ENCODE data around the gene MUC2.

DNA sequence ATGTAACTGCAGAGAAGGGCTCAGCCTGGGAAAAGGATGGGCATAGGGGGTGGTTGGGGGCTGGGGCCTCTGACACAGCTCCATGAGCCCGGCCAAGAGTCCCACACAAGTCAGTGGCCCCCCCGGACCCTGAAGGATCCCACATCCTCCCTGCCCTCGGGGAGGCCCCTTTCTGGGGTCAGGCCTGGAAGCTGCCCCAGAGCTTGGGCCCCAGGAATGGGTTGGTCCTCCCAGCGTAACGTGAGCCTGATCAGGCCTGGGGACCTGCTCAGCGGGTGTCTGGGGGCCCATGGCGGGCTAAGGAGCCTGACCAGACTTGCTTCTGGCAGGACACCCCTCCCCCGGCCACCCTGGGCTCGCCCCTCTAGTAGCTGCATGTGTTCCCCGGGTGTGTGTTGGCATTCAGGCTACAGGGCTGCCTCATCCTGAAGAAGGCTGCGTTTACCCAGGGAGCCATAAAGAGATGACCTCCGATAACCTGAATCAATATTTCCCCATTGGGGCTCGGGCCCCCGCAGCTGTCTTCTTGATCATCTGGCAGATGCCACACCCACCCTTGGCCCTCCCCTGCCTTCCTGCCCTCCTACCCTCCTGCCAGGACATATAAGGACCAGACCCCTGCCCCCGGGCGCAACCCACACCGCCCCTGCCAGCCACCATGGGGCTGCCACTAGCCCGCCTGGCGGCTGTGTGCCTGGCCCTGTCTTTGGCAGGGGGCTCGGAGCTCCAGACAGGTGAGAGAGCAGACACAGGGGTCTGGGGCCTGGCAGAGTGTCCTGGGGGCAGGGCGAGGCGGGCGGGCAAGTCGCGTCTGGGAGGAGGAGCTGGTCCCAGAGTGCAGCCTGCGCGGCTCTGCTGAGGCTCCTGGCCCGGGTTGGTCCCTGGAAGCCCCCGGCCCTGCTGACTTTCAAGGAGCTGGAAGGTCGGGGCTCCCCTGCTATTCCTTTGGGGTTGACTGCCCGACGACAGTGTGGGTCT, at the start of gene MUC2:
- TF ChIP-seq, protein P1, sequence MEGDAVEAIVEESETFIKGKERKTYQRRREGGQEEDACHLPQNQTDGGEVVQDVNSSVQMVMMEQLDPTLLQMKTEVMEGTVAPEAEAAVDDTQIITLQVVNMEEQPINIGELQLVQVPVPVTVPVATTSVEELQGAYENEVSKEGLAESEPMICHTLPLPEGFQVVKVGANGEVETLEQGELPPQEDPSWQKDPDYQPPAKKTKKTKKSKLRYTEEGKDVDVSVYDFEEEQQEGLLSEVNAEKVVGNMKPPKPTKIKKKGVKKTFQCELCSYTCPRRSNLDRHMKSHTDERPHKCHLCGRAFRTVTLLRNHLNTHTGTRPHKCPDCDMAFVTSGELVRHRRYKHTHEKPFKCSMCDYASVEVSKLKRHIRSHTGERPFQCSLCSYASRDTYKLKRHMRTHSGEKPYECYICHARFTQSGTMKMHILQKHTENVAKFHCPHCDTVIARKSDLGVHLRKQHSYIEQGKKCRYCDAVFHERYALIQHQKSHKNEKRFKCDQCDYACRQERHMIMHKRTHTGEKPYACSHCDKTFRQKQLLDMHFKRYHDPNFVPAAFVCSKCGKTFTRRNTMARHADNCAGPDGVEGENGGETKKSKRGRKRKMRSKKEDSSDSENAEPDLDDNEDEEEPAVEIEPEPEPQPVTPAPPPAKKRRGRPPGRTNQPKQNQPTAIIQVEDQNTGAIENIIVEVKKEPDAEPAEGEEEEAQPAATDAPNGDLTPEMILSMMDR (IDR thresholded peaks at IDR 0.05; ENCODE audit: insufficient read depth, low read depth, low read length), result no peak
- TF ChIP-seq EZH2 (IDR thresholded peaks at IDR 0.05; ENCODE audit: insufficient read depth, low read length), result no peak

Measured in astrocyte (in vitro differentiated cells and primary cell).